Esophagus mucosa (tissue), 1 donor: Measurements from ENCODE around the gene ACTL10. TPM values are rescaled to one million over a fixed set of nuclear protein-coding genes. Genes with fewer than 3 reads are reported as not detected.

ENCODE experiments used
- ATAC-seq: fragments of 200-7000 bp; cut with Tn5 transposase; one replicate; pipeline ENCODE4 v1.9.1; 2020
- total RNA-seq: library from RNA; stranded (reverse); gene quantifications from one replicate; pipeline ENCODE4 v1.2.4, GENCODE V29; 2023
- donor health status: DM: yes; HTN: yes; CAD: no.

ACTL10 gene
- total RNA-seq, 1 donor from 2014 or later = 2.0 TPM

- ATAC-seq = no peak
These were observed 11.4 kb downstream of the ACTL10 start for GRCh38 chr20:33677991-33678702.

- ATAC-seq = no peak
These were observed 13.2 kb downstream of the ACTL10 start for GRCh38 chr20:33679758-33680485.

GRCh38 chr20:33680686-33681085, 13.9 kb downstream of the ACTL10 start:
- ATAC-seq = no peak

GRCh38 chr20:33681288-33681687, 14.5 kb downstream of the ACTL10 start:
- ATAC-seq = no peak

GRCh38 chr20:33681728-33682353, 15.1 kb downstream of the ACTL10 start:
- ATAC-seq = no peak

- peak; percentile 52 for ATAC-seq
These were observed 18.0 kb downstream of the ACTL10 start for GRCh38 chr20:33684533-33685327.

GRCh38 chr20:33685328-33686099, 18.8 kb downstream of the ACTL10 start:
- ATAC-seq = peak; percentile 73

GRCh38 chr20:33686100-33686983, 19.6 kb downstream of the ACTL10 start, which contains the start of gene E2F1:
Gene E2F1 (minus strand): TSS chr20:33686385. CDS start chr20:33686264, 121 bp downstream.
- ATAC-seq = peak; percentile 94

- no peak for ATAC-seq
These were observed 20.2 kb downstream of the ACTL10 start for GRCh38 chr20:33686984-33687366.

GRCh38 chr20:33687370-33687915, 20.7 kb downstream of the ACTL10 start:
- no peak for ATAC-seq

GRCh38 chr20:33687993-33688937, 21.5 kb downstream of the ACTL10 start:
- ATAC-seq = no peak

- ATAC-seq = no peak
These were observed 22.2 kb downstream of the ACTL10 start for GRCh38 chr20:33688938-33689424.

- no peak for ATAC-seq
These were observed 22.8 kb downstream of the ACTL10 start for GRCh38 chr20:33689493-33689892.

- ATAC-seq = no peak
These were observed 23.2 kb downstream of the ACTL10 start for GRCh38 chr20:33689973-33690372.

GRCh38 chr20:33693289-33693688, 26.5 kb downstream of the ACTL10 start:
- no peak for ATAC-seq

- peak; percentile 17 for ATAC-seq
These were observed 27.2 kb downstream of the ACTL10 start for GRCh38 chr20:33693741-33694638.

- no peak for ATAC-seq
These were observed 27.9 kb downstream of the ACTL10 start for GRCh38 chr20:33694639-33695012.

GRCh38 chr20:33696448-33696847, 29.7 kb downstream of the ACTL10 start:
- ATAC-seq = no peak
